ENCODE measurements around the gene MRPL27. TPM values are rescaled to one million over a fixed set of nuclear protein-coding genes. Genes with fewer than 3 reads are reported as not detected.
A peak's percentile ranks its signal among the peaks of the same experiment; 100 is the strongest.

MRPL27 gene
- total RNA-seq, 2 experiments from 2014 or later, result 62.9 to 71.4 TPM

- Mint-ChIP-seq H3K4me3 (no peak overlapping the region), H3K36me3 (ENCODE audit: low read depth) (peaks cover 52% of the 10 kb centered on the region), H3K27me3 (no peaks in the 10 kb centered on the region), H3K9me3 (no peaks in the 10 kb centered on the region), H3K4me1 (peaks cover 1% of the 10 kb centered on the region), H3K27ac (no peak overlapping the region)
- ChIA-PET CTCF (interaction anchor here (0.9 to 10.9 kb wide), 4 partner anchors 10 to 181 kb away, joined by 4 to 76 read pairs (median 10); partner anchors contain the start of gene LRRC59), POLR2A (no interaction called here)
- no peak for DNase-seq
These were observed 8.4 kb upstream of the MRPL27 start for GRCh38 chr17:50381260-50381815.

- Mint-ChIP-seq H3K4me3 (no peak overlapping the region), H3K27ac (no peak overlapping the region), H3K27me3 (no peaks in the 10 kb centered on the region), H3K36me3 (ENCODE audit: low read depth) (peaks cover 47% of the 10 kb centered on the region), H3K4me1 (peaks cover 1% of the 10 kb centered on the region), H3K9me3 (no peaks in the 10 kb centered on the region)
- DNase-seq, result no peak
- ChIA-PET POLR2A (no interaction called here), CTCF (interaction anchor here (0.9 to 10.9 kb wide), 4 partner anchors 11 to 180 kb away, joined by 4 to 76 read pairs (median 10); partner anchors contain the start of gene LRRC59)
These were observed 7.6 kb upstream of the MRPL27 start for GRCh38 chr17:50380369-50381259.

- H3K27ac Mint-ChIP-seq, result no peak overlapping the region
- DNase-seq, result no peak
- H3K9me3 Mint-ChIP-seq, result no peaks in the 10 kb centered on the region
- no peaks in the 10 kb centered on the region for H3K27me3 Mint-ChIP-seq
- H3K4me1 Mint-ChIP-seq, result peaks cover 1% of the 10 kb centered on the region
- H3K36me3 Mint-ChIP-seq (ENCODE audit: low read depth), result peaks cover 42% of the 10 kb centered on the region
- ChIA-PET CTCF (interaction anchor here (1.1 to 10.9 kb wide), 4 partner anchors 12 to 21 kb away, joined by 3 to 76 read pairs (median 10); partner anchors contain the start of gene LRRC59), POLR2A (no interaction called here)
- no peak overlapping the region for H3K4me3 Mint-ChIP-seq
These were observed 6.6 kb upstream of the MRPL27 start for GRCh38 chr17:50379351-50380132.

- Mint-ChIP-seq H3K4me1 (peaks cover 27% of the 10 kb centered on the region), H3K4me3 (no peak overlapping the region), H3K36me3 (ENCODE audit: low read depth) (peaks cover 39% of the 10 kb centered on the region), H3K27ac (no peak overlapping the region), H3K27me3 (no peaks in the 10 kb centered on the region), H3K9me3 (no peaks in the 10 kb centered on the region)
- ChIA-PET CTCF (interaction anchor here (0.7 to 10.9 kb wide), 2 partner anchors 14 to 22 kb away, joined by 3 to 76 read pairs; partner anchors contain the start of gene LRRC59), POLR2A (no interaction called here)
- no peak for DNase-seq
These were observed 3.0 kb upstream of the MRPL27 start for GRCh38 chr17:50375858-50376538.

- H3K4me3 Mint-ChIP-seq, result peak overlapping the region; percentile 96
These were observed 721 bp upstream of the MRPL27 start for GRCh38 chr17:50373705-50374104.

GRCh38 chr17:50372222-50372757, 694 bp downstream of the MRPL27 start:
- H3K36me3 Mint-ChIP-seq (ENCODE audit: low read depth), result peaks cover 51% of the 10 kb centered on the region
- POLR2A ChIA-PET, result no interaction called here
- CTCF ChIA-PET, result interaction anchor here (0.9 to 2.8 kb wide), 4 partner anchors 10 to 181 kb away, joined by 3 to 17 read pairs (median 6); partner anchors contain the start of gene LRRC59
- no peaks in the 10 kb centered on the region for H3K27me3 Mint-ChIP-seq
- peak overlapping the region; percentile 100 for H3K27ac Mint-ChIP-seq
- peaks cover 29% of the 10 kb centered on the region for H3K4me1 Mint-ChIP-seq
- peak overlapping the region; percentile 96 for H3K4me3 Mint-ChIP-seq
- H3K9me3 Mint-ChIP-seq, result no peaks in the 10 kb centered on the region
- DNase-seq, result no peak

More at GRCh38 chr17:50373705-50374104, 721 bp upstream of the MRPL27 start:
- POLR2A ChIA-PET, result no interaction called here
- DNase-seq, result no peak
- Mint-ChIP-seq H3K4me1 (peaks cover 31% of the 10 kb centered on the region), H3K27me3 (no peaks in the 10 kb centered on the region), H3K36me3 (ENCODE audit: low read depth) (peaks cover 43% of the 10 kb centered on the region), H3K27ac (peak overlapping the region; percentile 100), H3K9me3 (no peaks in the 10 kb centered on the region)
- CTCF ChIA-PET, result interaction anchor here (0.6 to 10.9 kb wide), 4 partner anchors 11 to 602 kb away, joined by 3 to 76 read pairs (median 5); partner anchors contain the start of gene LRRC59

GRCh38 chr17:50371526-50371925, 1.5 kb downstream of the MRPL27 start:
- peaks cover 55% of the 10 kb centered on the region for H3K36me3 Mint-ChIP-seq (ENCODE audit: low read depth)
- POLR2A ChIA-PET, result no interaction called here
- no peaks in the 10 kb centered on the region for H3K27me3 Mint-ChIP-seq
- no peaks in the 10 kb centered on the region for H3K9me3 Mint-ChIP-seq
- peaks cover 29% of the 10 kb centered on the region for H3K4me1 Mint-ChIP-seq
- CTCF ChIA-PET, result interaction anchor here (0.9 to 2.8 kb wide), 4 partner anchors 10 to 181 kb away, joined by 3 to 17 read pairs (median 6); partner anchors contain the start of gene LRRC59
- H3K4me3 Mint-ChIP-seq, result peak overlapping the region; percentile 96
- peak overlapping the region; percentile 100 for H3K27ac Mint-ChIP-seq
- no peak for DNase-seq

GRCh38 chr17:50370052-50370451, 2.9 kb downstream of the MRPL27 start:
- peaks cover 54% of the 10 kb centered on the region for H3K36me3 Mint-ChIP-seq (ENCODE audit: low read depth)
- H3K27ac Mint-ChIP-seq, result no peak overlapping the region
- POLR2A ChIA-PET, result no interaction called here
- H3K4me3 Mint-ChIP-seq, result no peak overlapping the region
- no peak for DNase-seq
- CTCF ChIA-PET, result interaction anchor here (0.5 to 2.8 kb wide), 3 partner anchors 8 to 152 kb away, joined by 3 to 17 read pairs (median 4); no protein-coding TSS in a partner anchor
- no peaks in the 10 kb centered on the region for H3K9me3 Mint-ChIP-seq
- H3K27me3 Mint-ChIP-seq, result no peaks in the 10 kb centered on the region
- H3K4me1 Mint-ChIP-seq, result peaks cover 29% of the 10 kb centered on the region

- POLR2A ChIA-PET, result interaction anchor here (0.7 kb wide), 1 partner anchor 23 kb away, joined by 3 read pairs; no protein-coding TSS in a partner anchor
- CTCF ChIA-PET, result no interaction called here
- peaks cover 42% of the 10 kb centered on the region for H3K36me3 Mint-ChIP-seq (ENCODE audit: low read depth)
These were observed 5.6 kb downstream of the MRPL27 start for GRCh38 chr17:50367401-50367800.

GRCh38 chr17:50365649-50366393, 7.2 kb downstream of the MRPL27 start:
- ChIA-PET POLR2A (no interaction called here), CTCF (interaction anchor here (1.7 kb wide), 1 partner anchor 32 kb away, joined by 5 read pairs; the partner anchor contains the start of gene LRRC59)
- Mint-ChIP-seq H3K4me3 (no peak overlapping the region), H3K9me3 (no peaks in the 10 kb centered on the region), H3K36me3 (ENCODE audit: low read depth) (peaks cover 34% of the 10 kb centered on the region), H3K27ac (no peak overlapping the region), H3K27me3 (no peaks in the 10 kb centered on the region), H3K4me1 (peaks cover 12% of the 10 kb centered on the region)
- DNase-seq, result no peak

More at GRCh38 chr17:50367401-50367800, 5.6 kb downstream of the MRPL27 start:
- Mint-ChIP-seq H3K27me3 (no peaks in the 10 kb centered on the region), H3K27ac (no peak overlapping the region), H3K4me1 (peaks cover 18% of the 10 kb centered on the region), H3K4me3 (no peak overlapping the region), H3K9me3 (no peaks in the 10 kb centered on the region)
- DNase-seq, result no peak

- POLR2A ChIA-PET, result no interaction called here
- CTCF ChIA-PET, result interaction anchor here (1.7 kb wide), 1 partner anchor 32 kb away, joined by 5 read pairs; the partner anchor contains the start of gene LRRC59
- H3K27me3 Mint-ChIP-seq, result no peaks in the 10 kb centered on the region
- H3K27ac Mint-ChIP-seq, result no peak overlapping the region
- no peak overlapping the region for H3K4me3 Mint-ChIP-seq
- H3K4me1 Mint-ChIP-seq, result peaks cover 8% of the 10 kb centered on the region
- peaks cover 30% of the 10 kb centered on the region for H3K36me3 Mint-ChIP-seq (ENCODE audit: low read depth)
- no peak for DNase-seq
- no peaks in the 10 kb centered on the region for H3K9me3 Mint-ChIP-seq
These were observed 7.8 kb downstream of the MRPL27 start for GRCh38 chr17:50365165-50365564.
